Left lung (tissue), 10 donors: ENCODE measurements around the gene TBC1D14. TPM values are rescaled to one million over a fixed set of nuclear protein-coding genes. Genes with fewer than 3 reads are reported as not detected.

Experiments
- ATAC-seq: fragments of 200-7000 bp; cut with Tn5 transposase; one replicate; pipeline ENCODE4 v1.9.1; 2020; ENCODE audit warnings: moderate library complexity
- DNase-seq, 4 donors: peaks; one replicate each; pipeline ENCODE4 v3.0.0-alpha.2; 2013 to 2020
- H3K27ac ChIP-seq, 2 donors: fragments of 200-600 bp; sonication (generic) in 1 of 2; one replicate each; pipeline versions ENCODE4 v1.5.0 to v1.8.0; 2020 to 2021
- H3K27me3 ChIP-seq, 2 donors: fragments of 200-600 bp; sonication (generic) in 1 of 2; one replicate each; pipeline versions ENCODE4 v1.5.0 to v1.8.0; 2020 to 2021
- H3K36me3 ChIP-seq, 2 donors: fragments of 200-600 bp; sonication (generic) in 1 of 2; one replicate each; pipeline versions ENCODE4 v1.5.0 to v1.8.0; 2020 to 2021
- H3K4me1 ChIP-seq, 2 donors: fragments of 200-600 bp; one replicate each; pipeline ENCODE4 v1.8.0; 2021
- H3K4me3 ChIP-seq, 2 donors: fragments of 200-600 bp; sonication (generic) in 1 of 2; one replicate each; pipeline versions ENCODE4 v1.5.0 to v1.8.0; 2020 to 2021; ENCODE audit warnings: mild to moderate bottlenecking in 1 of 2
- H3K9me3 ChIP-seq, 2 donors: fragments of 200-600 bp; sonication (generic) in 1 of 2; one replicate each; pipeline versions ENCODE4 v1.5.0 to v1.8.0; 2020 to 2021
- CTCF ChIP-seq, 2 donors: fragments of 200-600 bp; sonication (generic) in 1 of 2; IDR thresholded peaks; one replicate each; pipeline versions ENCODE4 v1.5.0 to v1.8.0; 2021; ENCODE audit warnings: antibody characterized with exemption in 2 of 2
- intact Hi-C, 2 donors: fragments of 100-400 bp; cut with DNase I; formaldehyde crosslinking; loops; one replicate each; pipeline versions ENCODE4 v1.11.2 to v1.14.2; 2022
- polyA plus RNA-seq, 6 donors: library from polyadenylated mRNA; unstranded; fragments of 120-200 nt; gene quantifications; one replicate each; pipeline ENCODE4 v1.2.1, GENCODE V29; 2013; ENCODE audit not compliant: insufficient read length in 6 of 6
- total RNA-seq, 2 donors: library from RNA; stranded (reverse); fragmentation: NEBNext Ultra II Directional; extraction: Animal tissue kit (Norgen Biotek cat#: 25700); gene quantifications; one replicate each; pipeline ENCODE4 v1.2.1, GENCODE V29; 2021
- donor health status: DM: no; HTN: yes; CAD: no.
- donor health status: DM: no; HTN: no; CAD: no.

The TBC1D14 gene
- total and polyA plus RNA-seq, 8 donors = 39.2 to 73.4 (median 45.1) TPM

- Histone ChIP-seq H3K27me3 (no peaks in the 10 kb centered on the region), H3K27ac (peak overlapping the region in 1 of 2 donors; percentile 61), H3K4me3 (no peak overlapping the region), H3K9me3 (no peaks in the 10 kb centered on the region), H3K4me1 (peaks cover 12 to 51% of the 10 kb centered on the region in 2 donors), H3K36me3 (no peaks in the 10 kb centered on the region)
- no peak for TF ChIP-seq CTCF (IDR thresholded peaks at IDR 0.05)
- DNase-seq = no peak
- ATAC-seq = no peak
- intact Hi-C loops = no loop called here
These were observed 74.0 kb downstream of the TBC1D14 start for GRCh38 chr4:6983544-6984142.

DNA sequence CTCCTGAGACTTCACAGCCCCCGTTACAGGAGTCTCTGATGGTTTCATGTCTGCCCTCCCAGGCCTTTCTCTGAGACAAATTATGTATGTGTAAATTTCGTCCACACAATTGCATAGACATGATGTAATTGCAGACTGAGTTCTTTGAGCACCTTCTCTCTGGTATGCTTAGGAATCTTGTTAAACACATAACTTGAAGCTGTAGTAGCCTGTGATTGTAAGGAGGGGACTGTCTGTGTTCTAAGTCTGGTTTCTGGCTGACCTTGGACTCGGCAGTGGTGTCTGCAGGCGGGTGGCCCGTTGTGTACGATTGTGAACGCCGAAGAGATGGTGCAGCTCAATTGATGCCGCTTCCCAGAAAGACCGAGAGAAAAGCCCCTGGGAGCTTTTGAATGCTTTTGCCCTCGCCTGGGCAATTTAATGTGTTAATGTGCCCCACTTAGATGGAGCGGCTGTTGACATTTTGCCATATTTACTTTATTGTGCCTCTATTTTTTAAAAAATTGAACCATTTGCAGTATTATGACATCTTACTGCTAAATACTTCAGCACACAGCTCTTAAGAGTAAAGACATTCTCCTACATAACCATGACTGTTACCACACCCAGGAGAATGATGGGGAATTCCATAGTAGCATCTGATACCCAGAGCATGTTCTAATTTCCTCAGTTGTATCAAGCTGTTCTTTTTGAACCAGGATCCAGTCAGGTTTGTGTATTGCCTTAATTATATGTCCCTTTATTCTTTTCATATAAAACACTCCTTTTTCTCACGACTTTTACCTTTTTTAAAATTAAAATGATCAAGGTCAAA lies 75.2 kb downstream of the TBC1D14 start:
- DNase-seq (no peak), ATAC-seq (no peak)
- Histone ChIP-seq H3K4me3 (no peak overlapping the region), H3K27me3 (no peaks in the 10 kb centered on the region), H3K36me3 (no peaks in the 10 kb centered on the region), H3K4me1 (peaks cover 12 to 63% of the 10 kb centered on the region in 2 donors), H3K27ac (peak overlapping the region in 1 of 2 donors; percentile 61), H3K9me3 (no peaks in the 10 kb centered on the region)
- no peak for TF ChIP-seq CTCF (IDR thresholded peaks at IDR 0.05)
- intact Hi-C loops = no loop called here

- H3K4me1 ChIP-seq = peaks cover 12 to 77% of the 10 kb centered on the region in 2 donors
- H3K27me3 ChIP-seq = no peaks in the 10 kb centered on the region
- DNase-seq (peak in 3 of 4 donors; percentile 41 to 82 (median 52)), ATAC-seq (peak; percentile 46)
- no peaks in the 10 kb centered on the region for H3K36me3 ChIP-seq
- H3K27ac ChIP-seq = peak overlapping the region; percentile 94
- no peak for TF ChIP-seq CTCF (IDR thresholded peaks at IDR 0.05)
- intact Hi-C loops = no loop called here
- no peaks in the 10 kb centered on the region for H3K9me3 ChIP-seq
- peak overlapping the region; percentile 81 to 83 for H3K4me3 ChIP-seq
These were observed 76.6 kb downstream of the TBC1D14 start for GRCh38 chr4:6986072-6986780.

DNA sequence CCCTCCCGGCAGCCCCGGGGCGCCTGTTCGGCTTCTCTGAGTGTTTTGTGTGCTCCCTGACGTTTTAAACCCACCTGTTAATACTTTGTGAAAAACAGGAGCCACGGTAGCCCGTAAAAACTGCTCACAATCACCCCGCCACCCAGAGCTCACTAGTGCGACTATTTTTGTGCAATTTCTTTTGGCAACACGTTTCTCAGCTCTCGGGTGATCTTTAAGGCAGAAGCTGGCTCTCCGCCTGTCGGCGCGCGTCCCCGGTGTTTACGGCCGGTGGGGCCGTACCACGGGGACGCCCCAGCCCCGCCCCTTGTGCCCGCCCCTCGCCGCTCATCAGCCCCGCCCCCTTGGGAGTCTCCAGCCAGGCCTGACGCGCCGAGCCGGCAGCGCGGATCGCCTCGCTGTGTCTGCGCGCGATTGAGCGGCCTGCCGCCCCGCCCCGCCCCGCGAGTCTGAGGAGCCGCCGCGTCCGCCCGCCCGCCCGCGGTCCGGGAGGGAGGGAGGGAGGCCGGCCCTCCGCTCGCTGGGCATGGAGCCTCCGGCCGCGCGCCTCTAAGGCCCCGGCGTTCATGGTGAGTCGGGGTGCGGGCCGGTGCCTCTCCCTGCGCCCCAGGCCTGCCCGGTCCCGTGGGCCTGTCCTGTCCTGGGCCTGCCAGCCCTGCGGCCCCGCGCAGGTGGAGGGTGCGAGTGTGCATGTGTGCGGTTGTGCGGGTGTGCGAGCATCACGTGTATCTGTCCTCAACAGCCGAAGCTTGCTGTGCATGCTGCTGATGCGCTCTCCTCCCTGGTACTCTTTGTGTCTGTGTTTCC lies 77.4 kb downstream of the TBC1D14 start:
- H3K36me3 ChIP-seq = no peaks in the 10 kb centered on the region
- H3K27me3 ChIP-seq = no peaks in the 10 kb centered on the region
- intact Hi-C loops = no loop called here
- no peak for TF ChIP-seq CTCF (IDR thresholded peaks at IDR 0.05)
- ATAC-seq (peak; percentile 97), DNase-seq (peak; percentile 88 to 99 (median 96))
- peak overlapping the region; percentile 94 for H3K27ac ChIP-seq
- H3K9me3 ChIP-seq = no peaks in the 10 kb centered on the region
- peaks cover 12 to 84% of the 10 kb centered on the region in 2 donors for H3K4me1 ChIP-seq
- H3K4me3 ChIP-seq = peak overlapping the region; percentile 81 to 83
